Measurements from ENCODE around the gene CCDC190.

GRCh38 chr1:162905174-162906158, 44.5 kb upstream of the CCDC190 start:
- no peak for TF ChIP-seq CTCF (conservative IDR thresholded peaks at IDR 0.05; ENCODE audit: low read length)
- TF ChIP-seq EZH2phosphoT487 (IDR thresholded peaks at IDR 0.05; ENCODE audit: borderline replicate concordance), result no peak
